CD14-positive monocyte (primary cell): ENCODE results near the gene FAM117B. TPM values are rescaled to one million over a fixed set of nuclear protein-coding genes. Genes with fewer than 3 reads are reported as not detected.

Experiments
- DNase-seq, 3 donors: peaks; one replicate each; pipeline ENCODE4 v3.0.0-alpha.2; 2011 to 2022
- H2AFZ ChIP-seq: 2 replicates; pipeline ENCODE4 v1.6.0; 2012; ENCODE audit warnings: mild to moderate bottlenecking, low read depth, low read length, inconsistent platforms; ENCODE audit not compliant: insufficient read depth, poor library complexity, severe bottlenecking
- H3K27ac ChIP-seq, 2 donors: 1 replicate in 1 of 2; 2 replicates in 1 of 2; pipeline ENCODE4 v1.5.1; 2012 to 2013; ENCODE audit warnings: low read length in 2 of 2, control low read depth in 1 of 2, inconsistent platforms in 1 of 2, low read depth in 1 of 2, mild to moderate bottlenecking in 1 of 2
- H3K27me3 ChIP-seq, 2 donors: one replicate each; pipeline versions ENCODE4 v1.6.0 to v1.6.1; 2011 to 2013; ENCODE audit warnings: low read length in 2 of 2; ENCODE audit not compliant: control insufficient read depth in 2 of 2, insufficient read depth in 2 of 2
- H3K36me3 ChIP-seq, 2 donors: replicated peaks in 1 of 2; 1 replicate in 1 of 2; 2 replicates in 1 of 2; pipeline versions ENCODE4 v1.5.1 to v1.6.1; 2012 to 2013; ENCODE audit warnings: low read length in 2 of 2, control low read depth in 1 of 2, inconsistent platforms in 1 of 2, mild to moderate bottlenecking in 1 of 2; ENCODE audit not compliant: insufficient read depth in 2 of 2, control insufficient read depth in 1 of 2
- H3K4me1 ChIP-seq, 2 donors: 1 replicate in 1 of 2; 2 replicates in 1 of 2; pipeline versions ENCODE4 v1.5.1 to v1.6.1; 2012 to 2013; ENCODE audit warnings: low read length in 2 of 2, control low read depth in 1 of 2, inconsistent platforms in 1 of 2, mild to moderate bottlenecking in 1 of 2, moderate library complexity in 1 of 2; ENCODE audit not compliant: insufficient read depth in 2 of 2, control insufficient read depth in 1 of 2
- H3K4me2 ChIP-seq: replicated peaks from 2 replicates; pipeline ENCODE3; 2012; ENCODE audit warnings: low read length, moderate library complexity, mild to moderate bottlenecking; ENCODE audit not compliant: poor library complexity, severe bottlenecking; ENCODE audit errors: extremely low read depth
- H3K4me3 ChIP-seq, 3 experiments: fragments of 200-600 bp in 1 of 3; sonication (generic) in 1 of 3; replicated peaks in 1 of 3; 1 replicate in 2 of 3; 2 replicates in 1 of 3; pipeline ENCODE4 v1.5.1; 2011 to 2013; ENCODE audit warnings: low read length in 3 of 3, mild to moderate bottlenecking in 3 of 3, control low read depth in 2 of 3, low read depth in 2 of 3, inconsistent platforms in 1 of 3, moderate library complexity in 1 of 3
- H3K79me2 ChIP-seq: 2 replicates; pipeline ENCODE4 v1.6.0; 2012; ENCODE audit warnings: mild to moderate bottlenecking, control low read depth, inconsistent platforms, low read length, moderate library complexity; ENCODE audit not compliant: insufficient read depth
- H3K9ac ChIP-seq: 2 replicates; pipeline ENCODE4 v1.6.0; 2017; ENCODE audit warnings: low read length, mild to moderate bottlenecking; ENCODE audit not compliant: insufficient read depth, poor library complexity, severe bottlenecking
- H3K9me3 ChIP-seq, 2 donors: replicated peaks in 1 of 2; 1 replicate in 1 of 2; 2 replicates in 1 of 2; pipeline versions ENCODE4 v1.5.1 to v1.6.1; 2012 to 2013; ENCODE audit warnings: low read length in 2 of 2, control low read depth in 1 of 2; ENCODE audit not compliant: control insufficient read depth in 1 of 2, insufficient read depth in 1 of 2
- H4K20me1 ChIP-seq: 2 replicates; pipeline ENCODE4 v1.6.0; 2012; ENCODE audit warnings: mild to moderate bottlenecking, low read length, control low read depth, moderate library complexity; ENCODE audit not compliant: insufficient read depth
- H3K27ac Mint-ChIP-seq, 7 donors: one replicate each; pipeline ENCODE4 v1.8.0; 2020; ENCODE audit warnings: mild to moderate bottlenecking in 7 of 7, mixed read lengths in 7 of 7, moderate library complexity in 6 of 7, inconsistent platforms in 2 of 7
- H3K27me3 Mint-ChIP-seq, 3 donors: one replicate each; pipeline ENCODE4 v1.8.0; 2021 to 2022; ENCODE audit warnings: low read depth in 3 of 3, mild to moderate bottlenecking in 3 of 3, mixed read lengths in 3 of 3, moderate library complexity in 3 of 3, inconsistent platforms in 1 of 3
- H3K36me3 Mint-ChIP-seq, 2 donors: one replicate each; pipeline ENCODE4 v1.8.0; 2020; ENCODE audit warnings: mixed read lengths in 2 of 2, inconsistent platforms in 1 of 2, mild to moderate bottlenecking in 1 of 2
- H3K4me1 Mint-ChIP-seq: one replicate; pipeline ENCODE4 v1.8.0; 2020; ENCODE audit warnings: mild to moderate bottlenecking, mixed read lengths
- H3K4me3 Mint-ChIP-seq, 2 donors: one replicate each; pipeline ENCODE4 v1.8.0; 2020; ENCODE audit warnings: mild to moderate bottlenecking in 2 of 2, mixed read lengths in 2 of 2, moderate library complexity in 1 of 2
- H3K9me3 Mint-ChIP-seq, 7 donors: one replicate each; pipeline ENCODE4 v1.8.0; 2020 to 2022; ENCODE audit warnings: mixed read lengths in 7 of 7, mild to moderate bottlenecking in 6 of 7, moderate library complexity in 6 of 7, inconsistent platforms in 2 of 7
- CTCF ChIP-seq: fragments of 200-600 bp; IDR thresholded peaks from one replicate; pipeline ENCODE4 v1.8.0; 2022; ENCODE audit warnings: antibody characterized with exemption, mild to moderate bottlenecking
- WGBS: methylation state at CpG from one replicate; pipeline ENCODE4 v1.1.5; 2013; ENCODE audit warnings: missing lambda C conversion rate; ENCODE audit not compliant: insufficient coverage; 5-methylcytosine and 5-hydroxymethylcytosine counted together
- intact Hi-C, 2 donors: fragments of 100-400 bp; cut with micrococcal nuclease; formaldehyde crosslinking; loops; one replicate each; pipeline versions ENCODE4 v1.15.0 to v1.15.1; 2023
- polyA plus RNA-seq, 3 donors: library from polyadenylated mRNA; depleted of rRNA in 1 of 3; unstranded in 2 of 3; stranded (reverse) in 1 of 3; fragments of 300-500 nt in 2 of 3; fragments of >200 nt in 1 of 3; fragmentation: Illumina TruSeq in 2 of 3; gene quantifications; 1 replicate in 2 of 3; 2 replicates in 1 of 3; pipeline ENCODE4 v1.2.3, GENCODE V29; 2012 to 2021

FAM117B gene
- polyA plus RNA-seq, 3 donors: 4.6 to 5.5 (median 4.6) TPM

GRCh38 chr2:202589582-202589949, 45.2 kb upstream of the FAM117B start:
- Histone ChIP-seq H2AFZ (peak overlapping the region; percentile 85), H3K4me1 (peaks cover 7 to 23% of the 10 kb centered on the region in 2 donors), H3K4me3 (no peak overlapping the region), H3K9me3 (no peaks in the 10 kb centered on the region), H3K36me3 (no peaks in the 10 kb centered on the region), H3K79me2 (no peaks in the 10 kb centered on the region), H3K27ac (no peak overlapping the region), H3K27me3 (no peaks in the 10 kb centered on the region), H3K4me2 (no peak overlapping the region), H3K9ac (no peak overlapping the region), H4K20me1 (no peaks in the 10 kb centered on the region)
- no peak overlapping the region for H3K4me3 Mint-ChIP-seq
- H3K9me3 Mint-ChIP-seq: peaks cover 0 to 2% (median 0%) of the 10 kb centered on the region in 7 donors
- no peak for DNase-seq
- H3K36me3 Mint-ChIP-seq: no peaks in the 10 kb centered on the region
- peaks cover 20% of the 10 kb centered on the region for H3K4me1 Mint-ChIP-seq
- no peak overlapping the region for H3K27ac Mint-ChIP-seq
- no peak for TF ChIP-seq CTCF
- WGBS: 100% methylated on average over 1 of the region's 4 CpGs
- intact Hi-C loops: no loop called here
- no peaks in the 10 kb centered on the region for H3K27me3 Mint-ChIP-seq

GRCh38 chr2:202592566-202592965, 42.2 kb upstream of the FAM117B start:
- Histone ChIP-seq H3K27me3 (no peaks in the 10 kb centered on the region), H3K4me1 (peaks cover 7 to 29% of the 10 kb centered on the region in 2 donors), H3K9me3 (no peaks in the 10 kb centered on the region), H3K4me2 (no peak overlapping the region), H3K36me3 (no peaks in the 10 kb centered on the region), H3K9ac (no peak overlapping the region), H3K27ac (no peak overlapping the region), H2AFZ (no peak overlapping the region), H3K4me3 (no peak overlapping the region), H4K20me1 (no peaks in the 10 kb centered on the region), H3K79me2 (no peaks in the 10 kb centered on the region)
- Mint-ChIP-seq H3K27ac (no peak overlapping the region), H3K36me3 (no peaks in the 10 kb centered on the region), H3K4me3 (no peak overlapping the region), H3K9me3 (no peaks in the 10 kb centered on the region), H3K27me3 (no peaks in the 10 kb centered on the region), H3K4me1 (peaks cover 25% of the 10 kb centered on the region)
- intact Hi-C loops: no loop called here
- WGBS: no CpG with 5 or more reads among the region's 2 CpGs
- no peak for DNase-seq
- TF ChIP-seq CTCF: no peak
